Trophoblast cell (in vitro differentiated cells and primary cell): Measurements from ENCODE around the gene SMYD3.

ENCODE experiments used
- DNase-seq, 2 donors: peaks; one replicate each; pipeline ENCODE4 v3.0.0-alpha.2; 2016
- H2AFZ ChIP-seq: 2 replicates; pipeline ENCODE4 v1.6.1; 2013; ENCODE audit warnings: low read length, moderate library complexity, mild to moderate bottlenecking; ENCODE audit not compliant: insufficient read depth, poor library complexity
- H2AK5ac ChIP-seq: 2 replicates; pipeline ENCODE4 v1.6.1; 2013; ENCODE audit warnings: mild to moderate bottlenecking, low read length
- H2BK120ac ChIP-seq: 2 replicates; pipeline ENCODE4 v1.6.1; 2013; ENCODE audit warnings: low read length, mild to moderate bottlenecking, moderate library complexity; ENCODE audit not compliant: insufficient read depth, poor library complexity
- H2BK12ac ChIP-seq: 2 replicates; pipeline ENCODE4 v1.6.1; 2013; ENCODE audit warnings: mild to moderate bottlenecking, low read length, moderate library complexity
- H2BK5ac ChIP-seq: 2 replicates; pipeline ENCODE4 v1.6.1; 2013; ENCODE audit warnings: low read length, low read depth, moderate library complexity, mild to moderate bottlenecking; ENCODE audit not compliant: poor library complexity
- H3K14ac ChIP-seq: 2 replicates; pipeline ENCODE4 v1.6.1; 2013; ENCODE audit warnings: mild to moderate bottlenecking, low read length
- H3K18ac ChIP-seq: 2 replicates; pipeline ENCODE4 v1.6.1; 2013; ENCODE audit warnings: mild to moderate bottlenecking, low read length
- H3K23ac ChIP-seq: 2 replicates; pipeline ENCODE4 v1.6.1; 2013; ENCODE audit warnings: low read length
- H3K27ac ChIP-seq: 2 replicates; pipeline ENCODE4 v1.5.1; 2013; ENCODE audit warnings: low read depth, mild to moderate bottlenecking, inconsistent platforms, low read length, moderate library complexity
- H3K27me3 ChIP-seq: 2 replicates; pipeline ENCODE4 v1.6.1; 2013; ENCODE audit warnings: inconsistent platforms, mild to moderate bottlenecking, low read length, moderate library complexity; ENCODE audit not compliant: insufficient read depth
- H3K36me3 ChIP-seq, 2 experiments: 1 replicate in 1 of 2; 2 replicates in 1 of 2; pipeline ENCODE4 v1.6.1; 2013; ENCODE audit warnings: low read length in 2 of 2, mild to moderate bottlenecking in 2 of 2, moderate library complexity in 1 of 2; ENCODE audit not compliant: insufficient read depth in 2 of 2, control insufficient read depth in 1 of 2
- H3K4ac ChIP-seq: 2 replicates; pipeline ENCODE4 v1.6.1; 2013; ENCODE audit warnings: low read depth, mild to moderate bottlenecking, low read length, moderate library complexity
- H3K4me1 ChIP-seq, 2 experiments: 1 replicate in 1 of 2; 2 replicates in 1 of 2; pipeline ENCODE4 v1.6.1; 2013; ENCODE audit warnings: low read length in 2 of 2, mild to moderate bottlenecking in 2 of 2, moderate library complexity in 1 of 2; ENCODE audit not compliant: insufficient read depth in 2 of 2, control insufficient read depth in 1 of 2
- H3K4me2 ChIP-seq: 2 replicates; pipeline ENCODE4 v1.6.1; 2013; ENCODE audit warnings: inconsistent platforms, mild to moderate bottlenecking, low read length, moderate library complexity
- H3K4me3 ChIP-seq: 2 replicates; pipeline ENCODE4 v1.5.1; 2013; ENCODE audit warnings: mild to moderate bottlenecking, low read depth, low read length, inconsistent platforms
- H3K79me1 ChIP-seq: one replicate; pipeline ENCODE4 v1.6.1; 2013; ENCODE audit warnings: low read length
- H3K79me2 ChIP-seq: 2 replicates; pipeline ENCODE4 v1.6.1; 2013; ENCODE audit warnings: low read length, mild to moderate bottlenecking; ENCODE audit not compliant: control insufficient read depth, insufficient read depth, poor library complexity
- H3K9ac ChIP-seq: 2 replicates; pipeline ENCODE4 v1.6.1; 2013; ENCODE audit warnings: mild to moderate bottlenecking, low read length
- H3K9me3 ChIP-seq: 2 replicates; pipeline ENCODE4 v1.6.1; 2013; ENCODE audit warnings: low read depth, mild to moderate bottlenecking, control low read depth, inconsistent platforms, low read length; ENCODE audit not compliant: insufficient read depth
- H4K12ac ChIP-seq: 2 replicates; pipeline ENCODE4 v1.6.1; 2013; ENCODE audit warnings: low read depth, mild to moderate bottlenecking, low read length, moderate library complexity
- H4K8ac ChIP-seq: 2 replicates; pipeline ENCODE4 v1.6.1; 2013; ENCODE audit warnings: low read depth, mild to moderate bottlenecking, low read length, moderate library complexity
- H4K91ac ChIP-seq: one replicate; pipeline ENCODE4 v1.6.1; 2013; ENCODE audit warnings: low read depth, mild to moderate bottlenecking, low read length, moderate library complexity
- WGBS: extraction: QIAGEN DNeasy Blood & Tissue Kit; methylation state at CpG from one replicate; pipeline ENCODE4 v1.1.7; 2013; ENCODE audit warnings: missing lambda C conversion rate; ENCODE audit not compliant: insufficient read length, insufficient coverage; ENCODE audit errors: extremely low coverage; 5-methylcytosine and 5-hydroxymethylcytosine counted together

Gene SMYD3

GRCh38 chr1:245788269-245788668 is 718.8 kb downstream of the SMYD3 start:
- Histone ChIP-seq H3K9ac (no peak overlapping the region), H3K23ac (no peak overlapping the region), H3K27ac (peak overlapping the region; percentile 72), H3K18ac (peak overlapping the region; percentile 63), H2BK5ac (peak overlapping the region; percentile 88), H3K27me3 (no peaks in the 10 kb centered on the region), H3K14ac (peak overlapping the region; percentile 39), H3K9me3 (no peaks in the 10 kb centered on the region), H2AFZ (no peak overlapping the region), H3K4me2 (no peak overlapping the region), H4K91ac (peak overlapping the region; percentile 65), H3K4ac (peak overlapping the region; percentile 1), H2AK5ac (peak overlapping the region; percentile 60), H3K4me3 (no peak overlapping the region), H4K12ac (no peak overlapping the region), H3K79me2 (peaks cover 10% of the 10 kb centered on the region), H3K79me1 (peaks cover 33% of the 10 kb centered on the region), H3K36me3 (no peaks in the 10 kb centered on the region), H3K4me1 (peaks cover 23 to 24% of the 10 kb centered on the region in 2 experiments), H2BK120ac (peak overlapping the region; percentile 92), H2BK12ac (peak overlapping the region; percentile 96), H4K8ac (peak overlapping the region; percentile 48)
- no CpG with 5 or more reads among the region's 3 CpGs for WGBS
- DNase-seq: peak; percentile 67 to 73

- H3K9ac ChIP-seq: no peak overlapping the region
- H2BK5ac ChIP-seq: no peak overlapping the region
- peaks cover 31% of the 10 kb centered on the region for H3K79me1 ChIP-seq
- H4K8ac ChIP-seq: no peak overlapping the region
- H2AFZ ChIP-seq: no peak overlapping the region
- H3K9me3 ChIP-seq: no peaks in the 10 kb centered on the region
- H4K91ac ChIP-seq: peak overlapping the region; percentile 20
- no peak overlapping the region for H3K23ac ChIP-seq
- no peak overlapping the region for H3K4ac ChIP-seq
- H2BK12ac ChIP-seq: no peak overlapping the region
- H3K79me2 ChIP-seq: peaks cover 10% of the 10 kb centered on the region
- no peak overlapping the region for H3K27ac ChIP-seq
- H3K4me3 ChIP-seq: no peak overlapping the region
- no peak overlapping the region for H2BK120ac ChIP-seq
- H3K14ac ChIP-seq: no peak overlapping the region
- H3K4me1 ChIP-seq: peaks cover 23 to 24% of the 10 kb centered on the region in 2 experiments
- H3K4me2 ChIP-seq: no peak overlapping the region
- no peaks in the 10 kb centered on the region for H3K36me3 ChIP-seq
- no CpG with 5 or more reads among the region's 5 CpGs for WGBS
- H3K18ac ChIP-seq: no peak overlapping the region
- no peak overlapping the region for H2AK5ac ChIP-seq
- H3K27me3 ChIP-seq: no peaks in the 10 kb centered on the region
- H4K12ac ChIP-seq: no peak overlapping the region
- DNase-seq: no peak
Observed at GRCh38 chr1:245786948-245787347, 720.1 kb downstream of the SMYD3 start.

- Histone ChIP-seq H2BK5ac (no peak overlapping the region), H3K4me3 (no peak overlapping the region), H2AFZ (no peak overlapping the region), H3K9me3 (no peaks in the 10 kb centered on the region), H2BK120ac (no peak overlapping the region), H3K4ac (no peak overlapping the region), H3K27me3 (no peaks in the 10 kb centered on the region), H3K23ac (no peak overlapping the region), H2AK5ac (no peak overlapping the region), H3K36me3 (no peaks in the 10 kb centered on the region), H2BK12ac (no peak overlapping the region), H4K12ac (no peak overlapping the region), H3K14ac (no peak overlapping the region), H4K91ac (no peak overlapping the region), H3K9ac (no peak overlapping the region), H3K27ac (no peak overlapping the region), H3K4me2 (no peak overlapping the region), H4K8ac (no peak overlapping the region), H3K79me2 (no peaks in the 10 kb centered on the region), H3K79me1 (no peaks in the 10 kb centered on the region), H3K18ac (no peak overlapping the region), H3K4me1 (no peaks in the 10 kb centered on the region)
- peak in 1 of 2 donors; percentile 19 for DNase-seq
- no CpG with 5 or more reads among the region's 9 CpGs for WGBS
Observed at GRCh38 chr1:245779797-245780755, 727.0 kb downstream of the SMYD3 start.

GRCh38 chr1:245777752-245778151 is 729.3 kb downstream of the SMYD3 start:
- Histone ChIP-seq H3K4me3 (no peak overlapping the region), H3K4ac (no peak overlapping the region), H3K27ac (no peak overlapping the region), H3K18ac (no peak overlapping the region), H3K36me3 (no peaks in the 10 kb centered on the region), H4K91ac (no peak overlapping the region), H4K12ac (no peak overlapping the region), H3K4me1 (no peaks in the 10 kb centered on the region), H3K79me1 (peaks cover 2% of the 10 kb centered on the region), H2AFZ (no peak overlapping the region), H4K8ac (peak overlapping the region; percentile 10), H2AK5ac (no peak overlapping the region), H3K9me3 (no peaks in the 10 kb centered on the region), H3K27me3 (no peaks in the 10 kb centered on the region), H3K4me2 (no peak overlapping the region), H2BK120ac (no peak overlapping the region), H3K79me2 (no peaks in the 10 kb centered on the region), H3K14ac (no peak overlapping the region), H3K23ac (no peak overlapping the region), H3K9ac (no peak overlapping the region), H2BK12ac (no peak overlapping the region), H2BK5ac (no peak overlapping the region)
- WGBS: no CpG with 5 or more reads among the region's 3 CpGs
- DNase-seq: no peak
